DMS 273 (cell line): ENCODE data around the gene IL12RB2.
"Not testable (repeated sequence)": the region's sequence is repeated elsewhere in the genome, so short reads cannot be mapped to it uniquely, and the experiment has no call there.

Source experiments
- DNase-seq: peaks from one replicate; lab custom pipeline; 2025; ENCODE audit not compliant: unreplicated experiment; lab: John Stamatoyannopoulos, UW

Gene IL12RB2

DNA sequence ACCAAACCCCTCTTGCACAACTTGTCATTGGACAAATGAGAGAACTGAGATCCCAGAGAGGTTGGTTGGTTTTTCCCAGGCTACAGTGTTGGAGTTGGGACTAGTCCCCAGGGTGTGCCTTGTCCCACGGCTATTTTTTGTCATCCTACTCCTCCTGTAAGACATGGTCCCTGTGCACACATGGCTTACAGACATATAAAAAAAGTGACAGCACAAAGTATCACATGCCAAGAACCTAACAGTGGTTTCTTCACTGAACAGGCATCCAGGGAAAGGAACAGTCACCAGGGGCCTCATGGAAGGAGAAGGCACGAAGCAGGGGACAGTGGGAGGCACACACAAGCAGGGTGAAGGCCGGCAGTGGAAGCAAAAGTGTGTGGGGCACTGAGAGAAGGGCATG lies 86.1 kb downstream of the IL12RB2 start:
- DNase-seq, result no peak

GRCh38 chr1:67394548-67394947 lies 86.9 kb downstream of the IL12RB2 start:
- no peak for DNase-seq

GRCh38 chr1:67399199-67399993 lies 91.7 kb downstream of the IL12RB2 start:
- no peak for DNase-seq

- DNase-seq, result peak; percentile 73
These were observed 92.5 kb downstream of the IL12RB2 start for GRCh38 chr1:67400029-67400786.

DNA sequence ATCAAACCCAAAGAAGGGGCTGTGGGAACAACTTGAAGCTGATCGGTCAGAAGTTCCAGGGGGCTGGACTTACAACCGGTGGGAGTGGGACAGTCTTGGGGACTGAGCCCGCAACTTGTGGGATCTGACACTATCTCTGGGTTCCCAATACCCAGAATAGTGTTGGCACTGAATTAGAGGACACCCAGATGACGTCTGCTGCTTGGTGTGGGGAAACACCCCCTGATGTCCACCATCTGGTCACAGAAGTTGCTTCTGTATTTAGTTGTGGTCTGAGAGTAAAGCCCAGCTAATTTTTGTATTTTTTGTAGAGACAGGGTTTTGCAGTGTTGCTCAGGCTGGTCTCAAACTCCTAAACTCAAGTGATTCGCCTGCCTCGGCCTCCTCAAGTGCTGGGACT lies 93.8 kb downstream of the IL12RB2 start:
- DNase-seq, result peak; percentile 57

GRCh38 chr1:67404212-67404620 lies 96.5 kb downstream of the IL12RB2 start:
- DNase-seq, result peak; percentile 32

DNA sequence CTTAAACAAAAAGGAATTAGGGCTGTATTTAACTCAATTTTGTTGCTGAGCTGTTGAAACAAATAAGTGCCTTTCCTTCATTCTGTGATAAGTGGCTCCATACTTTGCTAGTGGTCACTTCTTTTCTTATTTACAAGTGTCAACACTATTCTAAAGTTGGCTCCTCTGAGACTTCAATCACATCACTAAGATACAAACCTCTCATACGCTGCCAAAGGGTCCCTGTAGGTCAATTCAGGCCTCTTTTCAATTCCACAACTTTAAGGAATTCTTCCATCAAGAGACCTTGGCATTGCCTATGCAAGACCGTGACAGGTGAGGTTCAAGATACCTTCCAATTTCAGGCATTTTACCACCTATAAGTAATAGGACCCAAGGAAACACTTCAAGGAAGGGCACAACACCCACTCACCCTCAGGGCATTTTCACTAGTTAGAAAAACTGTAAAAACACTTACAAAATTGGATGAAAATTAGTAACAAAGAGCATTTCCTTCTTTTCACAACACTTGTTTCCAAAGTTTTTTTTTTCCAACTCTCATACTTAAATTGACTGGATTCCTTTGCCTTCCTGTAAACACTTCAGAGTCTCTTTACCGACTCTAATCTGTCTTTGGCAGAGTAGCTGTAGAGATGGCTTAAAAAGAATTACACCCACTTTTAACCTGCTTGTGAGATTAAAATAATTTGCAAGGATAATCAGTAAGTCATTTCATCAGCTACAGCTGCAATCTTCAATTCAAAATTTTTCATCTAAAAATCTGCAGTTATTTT lies 98.0 kb downstream of the IL12RB2 start:
- DNase-seq, result peak; percentile 34

GRCh38 chr1:67407498-67407897 lies 99.8 kb downstream of the IL12RB2 start:
- DNase-seq, result no peak

- DNase-seq, result peak; percentile 34
These were observed 100.5 kb downstream of the IL12RB2 start for GRCh38 chr1:67408148-67408547.

DNA sequence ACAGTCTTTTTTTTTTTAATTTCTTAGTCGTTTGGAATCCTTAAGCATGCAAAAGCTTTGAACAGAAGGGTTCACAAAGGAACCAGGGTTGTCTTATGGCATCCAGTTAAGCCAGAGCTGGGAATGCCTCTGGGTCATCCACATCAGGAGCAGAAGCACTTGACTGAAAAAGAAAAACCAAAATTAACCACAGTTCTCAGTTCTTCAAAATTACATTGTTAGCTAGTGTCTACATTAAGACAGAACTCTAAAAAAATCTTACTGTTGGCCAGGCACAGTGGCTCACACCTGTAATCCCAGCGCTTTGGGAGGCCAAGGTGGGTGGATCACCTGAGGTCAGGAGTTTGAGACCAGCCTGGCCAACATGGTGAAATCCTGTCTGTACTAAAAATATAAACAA lies 105.4 kb downstream of the IL12RB2 start:
- not testable (repeated sequence) for DNase-seq

GRCh38 chr1:67414574-67414973 lies 106.9 kb downstream of the IL12RB2 start:
- DNase-seq, result no peak

GRCh38 chr1:67415041-67415440 lies 107.4 kb downstream of the IL12RB2 start:
- no peak for DNase-seq

- DNase-seq, result not testable (repeated sequence)
These were observed 110.1 kb downstream of the IL12RB2 start for GRCh38 chr1:67417733-67418132.

- no peak for DNase-seq
These were observed 111.3 kb downstream of the IL12RB2 start for GRCh38 chr1:67418839-67419586.

- no peak for DNase-seq
These were observed 113.3 kb downstream of the IL12RB2 start for GRCh38 chr1:67420835-67421492.

GRCh38 chr1:67427465-67427864 lies 119.8 kb downstream of the IL12RB2 start:
- no peak for DNase-seq

DNA sequence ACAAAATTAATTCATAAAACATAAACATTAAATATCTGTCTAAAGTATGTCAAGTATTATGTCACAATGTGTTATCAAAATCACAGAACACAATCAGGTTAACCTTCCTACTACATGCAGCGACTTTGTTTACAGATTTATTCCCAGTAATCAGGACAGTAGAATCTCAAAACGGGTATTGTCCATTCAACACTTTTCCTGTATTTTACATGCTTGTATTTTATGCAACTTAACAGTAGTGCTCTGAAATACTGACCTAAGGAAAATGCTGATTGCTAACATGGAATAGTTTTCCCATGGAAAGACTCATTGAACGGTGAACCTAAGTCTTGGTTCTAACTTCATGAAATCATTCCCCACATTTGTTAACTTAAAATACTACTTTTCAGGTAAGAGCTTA lies 120.3 kb downstream of the IL12RB2 start:
- no peak for DNase-seq

DNA sequence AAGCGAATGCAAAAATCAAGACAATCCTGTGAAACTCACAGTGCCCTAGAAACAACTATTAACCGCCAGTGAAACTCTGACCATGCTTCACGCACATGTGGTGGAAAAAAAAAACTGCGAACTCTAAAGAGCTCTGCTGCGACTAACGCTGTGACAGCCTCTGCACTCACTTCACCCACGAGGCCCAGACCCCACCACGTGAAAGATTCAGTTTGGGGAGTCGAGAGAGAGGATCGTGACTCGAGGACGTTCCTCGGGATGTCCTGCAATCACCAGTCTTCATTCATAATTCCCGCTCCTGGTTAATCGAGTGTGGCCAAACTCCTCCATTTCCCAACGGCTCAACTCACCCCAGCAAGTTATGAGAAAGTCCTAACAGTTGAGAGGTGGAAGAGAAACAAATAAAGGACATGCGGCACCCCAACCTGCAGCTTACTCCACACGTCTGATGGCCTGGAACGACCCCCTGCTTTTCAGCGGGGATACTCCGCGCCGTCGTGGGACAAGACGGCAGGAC lies 121.4 kb downstream of the IL12RB2 start:
- peak; percentile 64 for DNase-seq

GRCh38 chr1:67429528-67430357 lies 122.1 kb downstream of the IL12RB2 start:
- DNase-seq, result peak; percentile 50
